ENCODE data around the gene SCARB2.

The SCARB2 gene

DNA sequence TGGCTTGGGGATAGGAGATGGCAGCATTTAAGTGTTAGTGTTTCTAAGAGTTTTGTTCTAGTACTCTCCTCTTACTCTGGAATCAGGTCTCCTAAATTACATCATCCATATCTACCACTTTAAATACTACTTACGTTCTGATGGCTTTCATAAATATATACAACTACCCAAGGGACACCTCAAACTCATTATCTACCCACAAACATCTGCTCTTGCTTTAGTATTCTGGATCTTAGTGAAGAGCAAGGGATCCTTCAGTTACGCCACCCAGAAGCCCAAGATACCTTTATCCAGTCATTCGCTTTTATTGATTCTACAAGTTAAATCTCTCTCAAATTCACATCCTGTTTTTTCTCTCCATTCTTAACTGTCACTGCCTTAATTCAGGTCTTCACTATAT is 72.4 kb downstream of the SCARB2 start:
- Histone ChIP-seq H3K27me3 (ENCODE audit: control insufficient read depth, insufficient read depth, low read length) (no peaks in the 10 kb centered on the region), H3K4me1 (ENCODE audit: control insufficient read depth, insufficient read depth, low read length) (peaks cover 6% of the 10 kb centered on the region), H3K9me3 (replicated peaks; ENCODE audit: low read length) (no peaks in the 10 kb centered on the region), H3K9ac (ENCODE audit: low read depth, low read length) (no peak overlapping the region), H3K36me3 (ENCODE audit: insufficient read depth, low read length) (peaks cover 44% of the 10 kb centered on the region), H3K4me2 (ENCODE audit: low read length) (no peak overlapping the region), H3K4me3 (ENCODE audit: low read length) (no peak overlapping the region)

DNA sequence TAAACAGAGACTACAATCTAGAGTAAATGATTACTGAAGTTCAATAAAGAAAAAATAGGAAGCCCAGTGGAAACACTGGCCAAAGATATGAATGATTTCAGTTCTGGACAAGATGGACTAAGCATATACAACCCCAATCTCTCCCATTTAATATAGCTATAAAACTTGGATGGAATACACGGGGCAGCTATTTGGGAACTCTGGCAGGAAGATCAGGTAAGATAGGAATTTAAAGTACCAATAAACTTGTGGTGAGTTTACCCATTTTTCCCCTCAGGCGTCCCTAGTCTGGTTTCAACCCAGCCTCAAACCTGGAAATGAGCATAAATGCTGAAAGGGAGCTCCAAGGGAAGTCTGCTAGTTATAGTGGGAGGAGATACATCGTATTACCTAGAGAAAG is 85.9 kb downstream of the SCARB2 start:
- peaks cover 24% of the 10 kb centered on the region for H3K36me3 ChIP-seq (ENCODE audit: insufficient read depth, low read length)
- no peaks in the 10 kb centered on the region for H3K9me3 ChIP-seq (replicated peaks; ENCODE audit: low read length)
- no peaks in the 10 kb centered on the region for H3K27me3 ChIP-seq (ENCODE audit: control insufficient read depth, insufficient read depth, low read length)
- no peaks in the 10 kb centered on the region for H3K4me1 ChIP-seq (ENCODE audit: control insufficient read depth, insufficient read depth, low read length)
- no peak overlapping the region for H3K9ac ChIP-seq (ENCODE audit: low read depth, low read length)
- no peak overlapping the region for H3K4me3 ChIP-seq (ENCODE audit: low read length)
- H3K4me2 ChIP-seq (ENCODE audit: low read length) = no peak overlapping the region

DNA sequence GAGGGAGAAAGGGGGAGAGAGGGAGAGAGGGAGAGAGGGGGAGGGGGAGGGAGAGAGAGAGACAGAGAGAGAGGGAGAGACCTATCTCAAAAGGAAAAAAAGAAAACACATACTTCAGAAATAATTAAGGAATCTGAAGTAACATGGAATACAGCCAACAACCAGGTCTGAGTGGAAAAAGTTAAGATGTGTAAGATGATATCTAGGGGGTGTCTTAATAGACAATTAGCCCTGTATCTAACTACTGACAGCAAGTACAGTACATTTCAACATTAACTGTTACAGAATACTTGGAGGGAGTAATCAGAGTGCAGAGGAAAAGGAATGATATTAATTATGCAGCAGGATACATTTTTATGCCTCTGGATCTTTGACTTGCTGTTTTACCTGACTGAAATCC is 87.8 kb downstream of the SCARB2 start:
- Histone ChIP-seq H3K4me2 (ENCODE audit: low read length) (no peak overlapping the region), H3K4me3 (ENCODE audit: low read length) (no peak overlapping the region), H3K4me1 (ENCODE audit: control insufficient read depth, insufficient read depth, low read length) (no peaks in the 10 kb centered on the region), H3K36me3 (ENCODE audit: insufficient read depth, low read length) (peaks cover 37% of the 10 kb centered on the region), H3K27me3 (ENCODE audit: control insufficient read depth, insufficient read depth, low read length) (no peaks in the 10 kb centered on the region), H3K9me3 (replicated peaks; ENCODE audit: low read length) (no peaks in the 10 kb centered on the region), H3K9ac (ENCODE audit: low read depth, low read length) (no peak overlapping the region)

DNA sequence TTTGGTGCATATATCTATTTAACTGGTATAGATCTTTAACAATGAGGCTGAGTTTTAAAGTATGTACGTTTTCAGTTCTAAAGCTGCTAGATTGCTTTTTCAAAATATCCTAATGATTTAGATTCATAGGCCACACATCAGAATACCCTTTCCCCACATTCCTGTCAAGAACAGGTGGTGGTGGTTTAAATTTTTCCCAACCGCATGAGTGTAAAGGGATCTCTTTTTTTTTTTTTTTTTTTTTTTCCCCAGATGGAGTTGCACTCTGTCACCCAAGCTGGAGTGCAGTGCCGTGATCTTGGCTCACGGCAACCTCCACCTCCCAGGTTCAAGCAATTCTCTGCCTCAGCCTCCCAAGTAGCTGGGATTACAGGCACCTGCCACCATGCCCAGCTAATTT is 93.4 kb downstream of the SCARB2 start:
- no peak overlapping the region for H3K9ac ChIP-seq (ENCODE audit: low read depth, low read length)
- H3K36me3 ChIP-seq (ENCODE audit: insufficient read depth, low read length) = peaks cover 44% of the 10 kb centered on the region

DNA sequence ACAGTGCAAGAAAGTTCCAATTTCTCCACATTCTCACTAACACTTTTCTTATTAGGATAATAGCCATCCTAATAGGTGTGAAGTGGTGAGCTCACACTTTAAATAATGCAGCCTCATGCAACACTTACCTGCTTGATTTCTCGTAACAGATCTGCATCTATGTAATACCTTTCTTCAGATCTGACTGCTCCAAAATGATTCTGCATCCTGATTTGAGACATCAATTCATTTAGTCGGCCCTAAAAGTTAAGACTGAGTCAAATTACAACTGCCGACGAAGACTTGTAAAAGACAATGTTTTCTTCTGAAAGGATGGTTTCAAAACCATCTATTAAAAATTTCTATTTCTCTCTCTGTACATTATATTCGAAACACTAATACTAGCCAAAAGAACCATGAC is 96.1 kb downstream of the SCARB2 start:
- H3K36me3 ChIP-seq (ENCODE audit: insufficient read depth, low read length) = peaks cover 54% of the 10 kb centered on the region
- H3K4me3 ChIP-seq (ENCODE audit: low read length) = no peak overlapping the region
- H3K4me1 ChIP-seq (ENCODE audit: control insufficient read depth, insufficient read depth, low read length) = no peaks in the 10 kb centered on the region
- no peaks in the 10 kb centered on the region for H3K9me3 ChIP-seq (replicated peaks; ENCODE audit: low read length)
- H3K4me2 ChIP-seq (ENCODE audit: low read length) = no peak overlapping the region
- no peaks in the 10 kb centered on the region for H3K27me3 ChIP-seq (ENCODE audit: control insufficient read depth, insufficient read depth, low read length)
- no peak overlapping the region for H3K9ac ChIP-seq (ENCODE audit: low read depth, low read length)

More for the DNA sequence above, 93.4 kb downstream of the SCARB2 start:
- H3K9me3 ChIP-seq (replicated peaks; ENCODE audit: low read length) = no peaks in the 10 kb centered on the region
- no peaks in the 10 kb centered on the region for H3K4me1 ChIP-seq (ENCODE audit: control insufficient read depth, insufficient read depth, low read length)
- no peak overlapping the region for H3K4me2 ChIP-seq (ENCODE audit: low read length)
- no peak overlapping the region for H3K4me3 ChIP-seq (ENCODE audit: low read length)
- H3K27me3 ChIP-seq (ENCODE audit: control insufficient read depth, insufficient read depth, low read length) = no peaks in the 10 kb centered on the region

DNA sequence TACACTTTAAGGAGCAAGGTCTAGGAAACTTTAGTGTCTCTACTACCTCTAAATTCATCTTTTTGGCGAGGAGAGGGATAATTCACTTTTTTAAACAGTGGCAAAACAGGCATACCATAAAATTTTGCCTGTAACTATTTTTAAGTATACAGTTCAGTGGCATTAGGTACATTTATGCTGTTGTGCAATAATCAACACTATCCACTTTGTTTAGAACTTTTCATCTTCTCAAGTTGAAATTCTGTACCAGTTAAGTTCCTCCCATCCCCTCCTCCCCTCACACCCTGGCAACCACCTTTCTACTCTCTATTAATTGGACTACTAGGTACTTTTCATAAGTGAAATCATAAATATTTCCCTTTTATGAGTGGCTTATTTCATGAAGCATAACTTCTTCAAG is 96.8 kb downstream of the SCARB2 start:
- Histone ChIP-seq H3K27me3 (ENCODE audit: control insufficient read depth, insufficient read depth, low read length) (no peaks in the 10 kb centered on the region), H3K4me3 (ENCODE audit: low read length) (no peak overlapping the region), H3K4me1 (ENCODE audit: control insufficient read depth, insufficient read depth, low read length) (no peaks in the 10 kb centered on the region), H3K4me2 (ENCODE audit: low read length) (no peak overlapping the region), H3K9me3 (replicated peaks; ENCODE audit: low read length) (no peaks in the 10 kb centered on the region), H3K36me3 (ENCODE audit: insufficient read depth, low read length) (peaks cover 51% of the 10 kb centered on the region), H3K9ac (ENCODE audit: low read depth, low read length) (no peak overlapping the region)
